ENCODE results near the gene LKAAEAR1. TPM values are rescaled to one million over a fixed set of nuclear protein-coding genes. Genes with fewer than 3 reads are reported as not detected.
A peak's percentile ranks its signal among the peaks of the same experiment; 100 is the strongest.

Gene LKAAEAR1
- total RNA-seq, 4 donors from 2014 or later = 0.81 TPM; not detected in 3

GRCh38 chr20:64076061-64076997, 7.9 kb downstream of the LKAAEAR1 start:
- 90 to 94% methylated on average over 2 to 6 of the region's 22 CpGs for WGBS, 2 donors (ENCODE audit: low coverage in 1 of 2)
- no peak for TF ChIP-seq EP300 (IDR thresholded peaks at IDR 0.05)
- Histone ChIP-seq H3K4me3 (peak overlapping the region in 1 of 2 donors; percentile 78), H3K27me3 (no peaks in the 10 kb centered on the region), H3K36me3 (peaks cover 0 to 43% of the 10 kb centered on the region in 2 donors), H3K27ac (peak overlapping the region in 1 of 4 donors; percentile 21), H3K4me1 (peaks cover 0 to 29% (median 16%) of the 10 kb centered on the region in 3 donors), H3K9me3 (no peaks in the 10 kb centered on the region)
- no peak for ATAC-seq

- H3K27me3 ChIP-seq = no peaks in the 10 kb centered on the region
- 81 to 87% methylated on average over 3 to 7 of the region's 12 CpGs for WGBS, 2 donors (ENCODE audit: low coverage in 1 of 2)
- no peaks in the 10 kb centered on the region for H3K9me3 ChIP-seq
- TF ChIP-seq POLR2AphosphoS5 (IDR thresholded peaks at IDR 0.05) (no peak), EP300 (IDR thresholded peaks at IDR 0.05) (no peak), CTCF (IDR thresholded peaks at IDR 0.05) (no peak), POLR2A (IDR thresholded peaks at IDR 0.05) (no peak)
- peaks cover 0 to 48% of the 10 kb centered on the region in 2 donors for H3K36me3 ChIP-seq
- H3K27ac ChIP-seq = no peak overlapping the region
- peaks cover 0 to 29% (median 16%) of the 10 kb centered on the region in 3 donors for H3K4me1 ChIP-seq
- ATAC-seq = no peak
- H3K4me3 ChIP-seq = no peak overlapping the region
Measured at GRCh38 chr20:64075556-64075955, 8.6 kb downstream of the LKAAEAR1 start.

GRCh38 chr20:64074963-64075362, 9.2 kb downstream of the LKAAEAR1 start:
- Histone ChIP-seq H3K9me3 (no peaks in the 10 kb centered on the region), H3K4me1 (peaks cover 0 to 23% (median 16%) of the 10 kb centered on the region in 3 donors), H3K4me3 (no peak overlapping the region), H3K27ac (no peak overlapping the region), H3K27me3 (no peaks in the 10 kb centered on the region), H3K36me3 (peaks cover 0 to 54% of the 10 kb centered on the region in 2 donors)
- no peak for ATAC-seq
- no peak for TF ChIP-seq POLR2AphosphoS5 (IDR thresholded peaks at IDR 0.05)
- TF ChIP-seq CTCF (IDR thresholded peaks at IDR 0.05) = no peak
- no peak for TF ChIP-seq POLR2A (IDR thresholded peaks at IDR 0.05)
- TF ChIP-seq EP300 (IDR thresholded peaks at IDR 0.05) = no peak
- WGBS, 2 donors (ENCODE audit: low coverage in 1 of 2) = no CpG with 5 or more reads among the region's 8 CpGs

- Histone ChIP-seq H3K27me3 (no peaks in the 10 kb centered on the region), H3K4me1 (peaks cover 0 to 19% (median 14%) of the 10 kb centered on the region in 3 donors), H3K27ac (no peak overlapping the region), H3K9me3 (no peaks in the 10 kb centered on the region), H3K4me3 (no peak overlapping the region), H3K36me3 (peaks cover 0 to 56% of the 10 kb centered on the region in 2 donors)
- no peak for ATAC-seq
- TF ChIP-seq EP300 (IDR thresholded peaks at IDR 0.05) = no peak
- no peak for TF ChIP-seq CTCF (IDR thresholded peaks at IDR 0.05)
- no peak for TF ChIP-seq POLR2AphosphoS5 (IDR thresholded peaks at IDR 0.05)
- TF ChIP-seq POLR2A (IDR thresholded peaks at IDR 0.05) = no peak
- WGBS, 2 donors (ENCODE audit: low coverage in 1 of 2) = no CpG with 5 or more reads among the region's 28 CpGs
Measured at GRCh38 chr20:64074184-64074789, 9.9 kb downstream of the LKAAEAR1 start.

GRCh38 chr20:64073476-64074183, 10.6 kb downstream of the LKAAEAR1 start:
- Histone ChIP-seq H3K36me3 (peaks cover 0 to 56% of the 10 kb centered on the region in 2 donors), H3K27ac (no peak overlapping the region), H3K27me3 (no peaks in the 10 kb centered on the region), H3K9me3 (no peaks in the 10 kb centered on the region), H3K4me1 (peaks cover 0 to 12% (median 8%) of the 10 kb centered on the region in 3 donors), H3K4me3 (no peak overlapping the region)
- 80% methylated on average over 1 of the region's 37 CpGs; no CpG with 5 or more reads in 1 of the 2 donors for WGBS, 2 donors (ENCODE audit: low coverage in 1 of 2)
- TF ChIP-seq POLR2A (IDR thresholded peaks at IDR 0.05) (no peak), CTCF (IDR thresholded peaks at IDR 0.05) (no peak), POLR2AphosphoS5 (IDR thresholded peaks at IDR 0.05) (no peak), EP300 (IDR thresholded peaks at IDR 0.05) (no peak)
- ATAC-seq = no peak
